Measurements from ENCODE around the gene SRI. TPM values are rescaled to one million over a fixed set of nuclear protein-coding genes. Genes with fewer than 3 reads are reported as not detected.

SRI gene
- total RNA-seq, 1 experiment from 2014 or later, result 92.0 TPM

GRCh38 chr7:88224601-88225275 lies 4.9 kb upstream of the SRI start:
- DNase-seq (ENCODE audit: low read depth), result peak; percentile 71

GRCh38 chr7:88223265-88223664 lies 3.4 kb upstream of the SRI start:
- DNase-seq (ENCODE audit: low read depth), result no peak

GRCh38 chr7:88218836-88219605 lies 817 bp downstream of the SRI start:
- DNase-seq (ENCODE audit: low read depth), result peak; percentile 61

- no peak for DNase-seq (ENCODE audit: low read depth)
Observed at GRCh38 chr7:88218429-88218745, 1.5 kb downstream of the SRI start.

GRCh38 chr7:88217675-88218428 lies 2.0 kb downstream of the SRI start:
- peak; percentile 32 for DNase-seq (ENCODE audit: low read depth)

GRCh38 chr7:88216276-88216675 lies 3.6 kb downstream of the SRI start:
- DNase-seq (ENCODE audit: low read depth), result no peak

GRCh38 chr7:88215295-88215694 lies 4.5 kb downstream of the SRI start:
- no peak for DNase-seq (ENCODE audit: low read depth)

- no peak for DNase-seq (ENCODE audit: low read depth)
Observed at GRCh38 chr7:88214456-88214855, 5.4 kb downstream of the SRI start.

GRCh38 chr7:88212918-88213317 lies 6.9 kb downstream of the SRI start:
- no peak for DNase-seq (ENCODE audit: low read depth)

GRCh38 chr7:88208521-88208920 lies 11.3 kb downstream of the SRI start:
- no peak for DNase-seq (ENCODE audit: low read depth)

- no peak for DNase-seq (ENCODE audit: low read depth)
Observed at GRCh38 chr7:88206254-88206653, 13.6 kb downstream of the SRI start.

- no peak for DNase-seq (ENCODE audit: low read depth)
Observed at GRCh38 chr7:88205179-88205578, 14.7 kb downstream of the SRI start.

- no peak for DNase-seq (ENCODE audit: low read depth)
Observed at GRCh38 chr7:88204525-88205110, 15.2 kb downstream of the SRI start.

GRCh38 chr7:88203401-88203800 lies 16.4 kb downstream of the SRI start:
- DNase-seq (ENCODE audit: low read depth), result no peak

GRCh38 chr7:88202799-88203198 lies 17.0 kb downstream of the SRI start:
- DNase-seq (ENCODE audit: low read depth), result no peak

GRCh38 chr7:88202278-88202677 lies 17.6 kb downstream of the SRI start:
- no peak for DNase-seq (ENCODE audit: low read depth)

GRCh38 chr7:88201305-88201704 lies 18.5 kb downstream of the SRI start:
- DNase-seq (ENCODE audit: low read depth), result no peak

- DNase-seq (ENCODE audit: low read depth), result no peak
Observed at GRCh38 chr7:88200789-88201188, 19.0 kb downstream of the SRI start.

- DNase-seq (ENCODE audit: low read depth), result no peak
Observed at GRCh38 chr7:88200261-88200660, 19.6 kb downstream of the SRI start.

- no peak for DNase-seq (ENCODE audit: low read depth)
Observed at GRCh38 chr7:88191911-88192310, 27.9 kb downstream of the SRI start.

- DNase-seq (ENCODE audit: low read depth), result peak; percentile 15
Observed at GRCh38 chr7:88185650-88186049, 34.2 kb downstream of the SRI start.

- peak; percentile 88 for DNase-seq (ENCODE audit: low read depth)
Observed at GRCh38 chr7:88184848-88185304, 35.0 kb downstream of the SRI start.
